Retinal pigment epithelial cell (primary cell): ENCODE data around the gene AGTRAP.

Source experiments
- DNase-seq: peaks from one replicate; pipeline ENCODE4 v3.0.0-alpha.2; 2010; ENCODE audit warnings: low read depth
- H3K4me3 ChIP-seq: 2 replicates; pipeline ENCODE4 v1.5.1; 2011; ENCODE audit warnings: mild to moderate bottlenecking, low read length, control low read depth, moderate library complexity
- TF ChIP-seq, protein P1 (sequence below): conservative IDR thresholded peaks from 2 replicates; pipeline ENCODE4 v1.5.1; 2011; ENCODE audit warnings: low read depth, low read length, control low read depth, inconsistent platforms

AGTRAP gene

DNA sequence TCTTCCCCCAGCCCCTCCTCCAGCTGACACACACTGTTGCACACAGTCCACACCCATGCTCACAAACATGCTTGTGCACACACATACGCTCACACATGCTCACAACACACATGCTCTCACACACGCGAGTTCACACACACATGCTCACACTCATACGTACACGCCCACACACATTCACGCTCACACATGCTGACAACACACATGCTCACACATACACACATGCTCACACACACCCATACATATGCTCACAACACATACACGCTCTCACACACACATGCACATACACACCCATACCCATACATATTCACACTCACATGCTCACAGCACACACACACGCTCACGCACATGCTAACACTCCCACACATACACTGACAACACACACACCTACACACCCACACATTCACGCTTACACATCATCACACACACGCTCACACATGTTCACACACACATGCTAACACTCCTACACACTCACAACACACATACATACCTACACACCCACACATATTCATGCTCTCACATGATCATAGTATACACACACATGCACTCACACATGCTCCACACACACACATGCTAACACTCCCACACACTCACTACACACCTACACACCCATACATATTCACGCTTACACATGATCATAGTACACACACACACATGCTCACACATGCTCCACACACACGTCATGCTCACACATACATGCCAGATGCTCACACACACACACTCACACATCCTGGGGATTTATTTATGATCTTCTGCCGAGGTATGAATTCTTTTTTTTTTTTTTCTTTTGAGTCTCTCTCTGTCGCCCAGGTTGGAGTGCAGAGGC, 33.7 kb upstream of the AGTRAP start:
- TF ChIP-seq, protein P1, sequence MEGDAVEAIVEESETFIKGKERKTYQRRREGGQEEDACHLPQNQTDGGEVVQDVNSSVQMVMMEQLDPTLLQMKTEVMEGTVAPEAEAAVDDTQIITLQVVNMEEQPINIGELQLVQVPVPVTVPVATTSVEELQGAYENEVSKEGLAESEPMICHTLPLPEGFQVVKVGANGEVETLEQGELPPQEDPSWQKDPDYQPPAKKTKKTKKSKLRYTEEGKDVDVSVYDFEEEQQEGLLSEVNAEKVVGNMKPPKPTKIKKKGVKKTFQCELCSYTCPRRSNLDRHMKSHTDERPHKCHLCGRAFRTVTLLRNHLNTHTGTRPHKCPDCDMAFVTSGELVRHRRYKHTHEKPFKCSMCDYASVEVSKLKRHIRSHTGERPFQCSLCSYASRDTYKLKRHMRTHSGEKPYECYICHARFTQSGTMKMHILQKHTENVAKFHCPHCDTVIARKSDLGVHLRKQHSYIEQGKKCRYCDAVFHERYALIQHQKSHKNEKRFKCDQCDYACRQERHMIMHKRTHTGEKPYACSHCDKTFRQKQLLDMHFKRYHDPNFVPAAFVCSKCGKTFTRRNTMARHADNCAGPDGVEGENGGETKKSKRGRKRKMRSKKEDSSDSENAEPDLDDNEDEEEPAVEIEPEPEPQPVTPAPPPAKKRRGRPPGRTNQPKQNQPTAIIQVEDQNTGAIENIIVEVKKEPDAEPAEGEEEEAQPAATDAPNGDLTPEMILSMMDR: no peak
- no peak overlapping the region for H3K4me3 ChIP-seq
- no peak for DNase-seq

DNA sequence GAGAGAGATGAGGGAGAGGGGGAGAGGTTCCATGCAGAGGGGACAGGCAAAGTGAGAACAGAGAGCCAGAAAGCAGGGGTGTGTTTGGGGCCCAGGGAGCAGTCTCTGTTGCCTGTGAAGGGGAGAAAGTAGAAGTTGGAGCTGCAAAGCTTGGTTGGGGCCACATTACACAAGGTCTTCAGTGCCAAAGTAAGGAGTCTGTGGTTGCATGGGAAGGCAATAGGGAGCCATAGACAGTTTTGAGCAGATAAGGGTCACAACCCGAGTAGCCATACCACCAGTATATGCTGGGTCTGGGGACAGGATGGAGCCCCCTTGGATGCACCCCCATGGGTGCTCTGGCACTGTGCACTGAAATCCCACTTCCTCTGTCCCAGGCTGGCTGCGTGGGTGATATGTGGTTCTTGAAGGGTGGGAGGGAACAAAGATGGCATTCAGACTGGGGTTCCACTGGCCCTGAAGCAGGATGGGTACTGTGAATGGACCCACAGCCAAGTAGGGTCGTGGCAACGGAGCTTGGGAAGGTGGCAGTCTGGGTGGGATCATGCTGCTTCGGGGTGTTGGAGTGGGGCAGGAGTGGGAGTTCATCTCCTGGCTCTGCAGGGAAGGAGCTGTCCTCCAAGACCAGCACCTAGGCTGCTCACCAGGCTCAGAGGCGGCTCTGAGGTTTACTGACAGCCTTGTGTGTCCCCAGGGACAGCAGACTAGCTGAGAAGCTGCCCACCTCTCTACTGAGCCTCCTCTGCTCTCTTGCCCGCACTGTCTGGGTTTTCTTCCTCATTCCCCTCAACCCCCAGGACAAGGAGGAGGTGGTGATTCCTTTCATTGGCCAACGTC, 32.4 kb upstream of the AGTRAP start:
- no peak for DNase-seq
- TF ChIP-seq, protein P1: no peak
- no peak overlapping the region for H3K4me3 ChIP-seq

DNA sequence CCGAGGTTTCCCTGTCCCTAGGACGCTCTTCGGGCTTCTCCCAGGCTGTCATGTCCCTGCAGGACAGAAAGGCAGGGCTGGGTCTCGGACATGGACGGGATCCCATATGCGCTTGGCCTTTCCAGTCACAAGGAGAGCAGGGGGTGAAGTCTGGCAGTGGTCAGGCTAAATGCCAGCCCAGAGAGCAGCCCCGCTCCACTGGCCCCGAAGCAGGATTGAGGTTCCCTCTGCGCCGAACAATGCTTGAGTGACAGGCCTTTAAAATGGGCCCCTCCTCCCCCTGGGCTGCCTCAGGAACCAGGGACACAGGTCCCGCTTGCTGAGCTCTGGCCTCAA, 31.8 kb upstream of the AGTRAP start:
- H3K4me3 ChIP-seq: no peak overlapping the region
- DNase-seq: no peak
- TF ChIP-seq, protein P1: no peak

DNA sequence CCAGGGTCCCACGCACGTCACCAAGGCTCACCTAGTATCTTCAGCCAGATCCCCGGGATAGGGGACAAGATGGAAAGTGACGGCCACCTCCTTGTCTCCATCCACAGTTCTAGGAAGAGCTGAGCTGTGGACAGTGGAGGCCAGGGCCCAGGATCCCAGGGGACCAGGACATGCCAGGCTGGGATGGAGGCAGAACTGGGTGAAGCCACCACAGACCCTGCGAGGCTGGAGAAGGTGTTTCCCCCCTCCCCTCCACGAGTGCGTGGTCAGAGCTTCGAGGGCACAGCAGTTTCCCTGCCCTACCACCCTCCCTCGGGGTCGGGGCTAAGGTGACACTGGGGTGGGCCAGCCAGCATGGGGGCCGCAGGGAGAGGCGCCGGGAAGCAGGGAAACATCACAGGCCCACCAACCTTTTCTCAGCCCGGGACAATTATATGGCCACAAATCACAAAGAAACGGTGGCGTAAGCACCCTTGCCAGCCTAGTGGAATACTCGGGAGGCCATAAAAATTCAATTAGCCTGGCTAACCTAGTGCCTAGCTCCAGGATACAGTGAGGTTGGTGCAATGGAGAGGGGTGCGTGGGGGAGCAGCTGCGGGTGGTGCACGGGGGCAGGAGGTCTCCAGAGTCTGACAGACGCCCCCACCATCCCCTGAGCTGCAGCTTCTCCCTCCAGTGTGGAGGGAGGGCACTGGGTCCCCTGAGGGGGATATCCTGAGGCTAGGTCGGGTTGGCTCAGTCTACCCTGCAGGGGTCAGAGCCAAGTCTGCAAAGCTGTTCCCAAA, 31.1 kb upstream of the AGTRAP start:
- no peak for DNase-seq

DNA sequence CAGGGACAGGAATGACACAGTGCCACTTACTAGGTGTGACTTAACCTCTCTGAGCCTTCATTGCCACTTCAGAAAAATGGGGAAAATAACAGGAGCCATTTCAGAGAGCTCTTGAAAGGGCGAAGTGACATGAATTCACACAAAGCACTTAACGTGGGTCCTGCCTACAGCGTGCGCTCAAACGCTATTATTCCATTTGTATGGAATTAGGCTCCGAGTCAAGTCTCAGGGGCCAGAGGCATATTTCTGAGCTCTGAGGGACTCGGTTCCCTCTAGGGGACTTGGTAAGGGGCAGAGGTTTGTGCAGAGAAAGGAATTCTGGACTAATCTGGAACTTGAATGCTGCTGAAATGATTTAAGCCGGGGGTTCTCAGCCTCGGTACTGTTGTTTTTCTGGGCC, 30.3 kb upstream of the AGTRAP start:
- no peak overlapping the region for H3K4me3 ChIP-seq
- TF ChIP-seq, protein P1: no peak
- no peak for DNase-seq

More for the DNA sequence above, 31.1 kb upstream of the AGTRAP start:
- TF ChIP-seq, protein P1: no peak
- no peak overlapping the region for H3K4me3 ChIP-seq

DNA sequence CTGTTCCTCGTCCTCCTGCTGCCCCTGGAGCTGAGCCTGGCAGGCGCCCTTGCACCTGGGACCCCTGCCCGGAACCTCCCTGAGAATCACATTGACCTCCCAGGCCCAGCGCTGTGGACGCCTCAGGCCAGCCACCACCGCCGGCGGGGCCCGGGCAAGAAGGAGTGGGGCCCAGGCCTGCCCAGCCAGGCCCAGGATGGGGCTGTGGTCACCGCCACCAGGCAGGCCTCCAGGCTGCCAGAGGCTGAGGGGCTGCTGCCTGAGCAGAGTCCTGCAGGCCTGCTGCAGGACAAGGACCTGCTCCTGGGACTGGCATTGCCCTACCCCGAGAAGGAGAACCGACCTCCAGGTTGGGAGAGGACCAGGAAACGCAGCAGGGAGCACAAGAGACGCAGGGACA, 29.6 kb upstream of the AGTRAP start:
- H3K4me3 ChIP-seq: no peak overlapping the region
- TF ChIP-seq, protein P1: no peak
- no peak for DNase-seq
